Measurements from ENCODE around the gene ARSG.
A peak's percentile ranks its signal among the peaks of the same experiment; 100 is the strongest.
"Not testable (repeated sequence)": the region's sequence is repeated elsewhere in the genome, so short reads cannot be mapped to it uniquely, and the experiment has no call there.

The ARSG gene

GRCh38 chr17:68349157-68349556 is 57.9 kb downstream of the ARSG start:
- no peak for TF ChIP-seq CTCF (conservative IDR thresholded peaks at IDR 0.05)
- no peak overlapping the region for H3K27ac ChIP-seq

DNA sequence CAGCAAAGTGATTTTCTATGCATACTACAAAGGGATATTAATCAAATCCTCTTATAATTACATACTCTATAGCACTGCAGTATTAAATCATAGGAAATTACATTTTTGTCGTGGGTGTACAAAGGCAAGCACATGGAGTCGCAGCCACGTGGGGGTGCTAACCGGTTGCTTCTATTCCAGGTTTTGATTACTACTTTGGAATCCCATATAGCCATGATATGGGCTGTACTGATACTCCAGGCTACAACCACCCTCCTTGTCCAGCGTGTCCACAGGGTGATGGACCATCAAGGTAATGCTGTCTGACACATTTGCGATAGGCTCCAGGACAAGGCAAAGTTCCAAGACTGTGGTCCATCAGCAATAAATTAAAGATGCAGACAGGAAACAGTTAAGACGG is 60.1 kb downstream of the ARSG start:
- TF ChIP-seq CTCF (conservative IDR thresholded peaks at IDR 0.05): peak; percentile 62
- H3K27ac ChIP-seq: peak overlapping the region; percentile 51

DNA sequence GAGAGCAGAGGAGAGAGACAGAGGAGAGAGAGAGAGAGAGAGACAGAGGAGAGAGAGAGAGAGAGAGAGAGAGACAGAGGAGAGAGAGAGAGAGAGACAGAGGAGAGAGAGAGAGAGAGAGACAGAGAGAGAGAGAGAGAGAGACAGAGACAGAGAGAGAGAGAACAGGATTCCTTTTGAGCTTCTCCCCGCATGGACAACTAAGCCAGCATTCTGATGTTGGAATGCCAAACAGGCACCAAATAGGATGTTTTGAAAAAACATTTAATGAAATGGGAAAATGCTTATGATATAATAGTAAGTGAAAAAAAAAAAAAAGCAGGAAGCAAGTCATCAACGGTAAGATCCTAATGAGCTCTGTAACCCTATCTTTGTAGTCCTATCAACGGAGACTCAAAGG is 60.7 kb downstream of the ARSG start:
- no peak for TF ChIP-seq CTCF (conservative IDR thresholded peaks at IDR 0.05)

DNA sequence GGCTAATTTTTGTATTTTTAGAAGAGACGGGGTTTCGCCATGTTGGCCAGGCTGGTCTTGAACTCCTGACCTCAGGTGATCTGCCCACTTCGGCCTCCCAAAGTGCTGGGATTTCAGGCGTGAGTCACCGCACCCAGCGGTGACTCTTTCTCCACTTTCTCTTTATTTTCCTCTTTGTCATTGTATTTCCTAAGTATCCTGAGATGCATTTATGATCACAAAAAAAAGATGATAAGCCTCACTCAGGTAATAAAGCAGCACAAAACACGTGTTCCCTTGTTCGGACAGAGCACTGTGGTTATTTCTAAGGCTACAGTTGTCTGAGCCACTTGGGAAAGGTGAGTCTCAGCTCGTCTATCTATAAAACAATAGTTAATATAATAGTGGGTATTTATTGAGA is 61.4 kb downstream of the ARSG start:
- H3K27ac ChIP-seq: not testable (repeated sequence)

More for the DNA sequence above, 60.7 kb downstream of the ARSG start:
- H3K27ac ChIP-seq: peak overlapping the region; percentile 51

GRCh38 chr17:68353111-68353521 is 61.8 kb downstream of the ARSG start:
- no peak for TF ChIP-seq CTCF (conservative IDR thresholded peaks at IDR 0.05)
- no peak overlapping the region for H3K27ac ChIP-seq

- not testable (repeated sequence) for H3K27ac ChIP-seq
Measured at GRCh38 chr17:68354311-68354710, 63.0 kb downstream of the ARSG start.

GRCh38 chr17:68355108-68355507 is 63.8 kb downstream of the ARSG start:
- H3K27ac ChIP-seq: not testable (repeated sequence)

DNA sequence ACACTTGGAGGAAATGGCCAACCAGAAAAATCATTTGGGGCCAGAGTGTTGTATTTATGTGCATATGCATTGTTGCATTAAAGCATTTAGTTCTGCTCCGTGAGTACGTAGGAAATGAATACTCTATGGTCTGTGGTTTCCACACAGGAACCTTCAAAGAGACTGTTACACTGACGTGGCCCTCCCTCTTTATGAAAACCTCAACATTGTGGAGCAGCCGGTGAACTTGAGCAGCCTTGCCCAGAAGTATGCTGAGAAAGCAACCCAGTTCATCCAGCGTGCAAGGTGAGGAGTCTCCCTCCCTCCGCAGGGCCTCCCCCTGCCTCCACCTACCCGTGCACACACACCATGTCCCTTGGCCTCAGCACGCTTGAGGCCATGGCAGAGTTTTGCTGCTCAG is 65.2 kb downstream of the ARSG start:
- no peak overlapping the region for H3K27ac ChIP-seq
- TF ChIP-seq CTCF (conservative IDR thresholded peaks at IDR 0.05): no peak

- H3K27ac ChIP-seq: no peak overlapping the region
- TF ChIP-seq CTCF (conservative IDR thresholded peaks at IDR 0.05): no peak
Measured at GRCh38 chr17:68356949-68357455, 65.7 kb downstream of the ARSG start.

All from VCaP (cell line).